Liver (tissue), 9 donors: Measurements from ENCODE around the gene MPP3. TPM values are rescaled to one million over a fixed set of nuclear protein-coding genes. Genes with fewer than 3 reads are reported as not detected.
A peak's percentile ranks its signal among the peaks of the same experiment; 100 is the strongest.

Experiments
- DNase-seq: peaks from one replicate; pipeline ENCODE4 v3.0.0-alpha.2; 2017; ENCODE audit warnings: low spot score
- H3K27ac ChIP-seq, 2 donors: one replicate each; pipeline ENCODE4 v1.7.0; 2013; ENCODE audit warnings: inconsistent platforms in 2 of 2, low read length in 2 of 2, control low read depth in 1 of 2, low read depth in 1 of 2, mild to moderate bottlenecking in 1 of 2
- H3K27me3 ChIP-seq, 4 donors: one replicate each; pipeline versions ENCODE4 v1.6.1 to v1.7.0; 2013; ENCODE audit warnings: low read length in 3 of 4, inconsistent platforms in 1 of 4, mild to moderate bottlenecking in 1 of 4, moderate library complexity in 1 of 4; ENCODE audit not compliant: control insufficient read depth in 4 of 4, insufficient read depth in 4 of 4
- H3K36me3 ChIP-seq, 4 donors: one replicate each; pipeline versions ENCODE4 v1.6.1 to v1.7.0; 2013; ENCODE audit warnings: low read length in 3 of 4, mild to moderate bottlenecking in 3 of 4, low read depth in 1 of 4, moderate library complexity in 1 of 4; ENCODE audit not compliant: control insufficient read depth in 4 of 4, insufficient read depth in 3 of 4
- H3K4me1 ChIP-seq, 4 donors: one replicate each; pipeline versions ENCODE4 v1.6.1 to v1.7.0; 2013; ENCODE audit warnings: low read length in 3 of 4, mild to moderate bottlenecking in 3 of 4, moderate library complexity in 1 of 4; ENCODE audit not compliant: control insufficient read depth in 4 of 4, insufficient read depth in 4 of 4
- H3K4me3 ChIP-seq, 3 donors: one replicate each; pipeline versions ENCODE4 v1.6.1 to v1.7.0; 2013; ENCODE audit warnings: low read length in 3 of 3, control low read depth in 1 of 3, low read depth in 1 of 3, mild to moderate bottlenecking in 1 of 3
- H3K9ac ChIP-seq, 2 donors: one replicate each; pipeline ENCODE4 v1.7.0; 2013; ENCODE audit warnings: low read length in 2 of 2, mild to moderate bottlenecking in 2 of 2, moderate library complexity in 2 of 2, control low read depth in 1 of 2, low read depth in 1 of 2
- H3K9me3 ChIP-seq, 4 donors: one replicate each; pipeline versions ENCODE4 v1.6.1 to v1.7.0; 2013; ENCODE audit warnings: low read length in 3 of 4; ENCODE audit not compliant: control insufficient read depth in 4 of 4
- ATF3 ChIP-seq: IDR thresholded peaks from 2 replicates; pipeline ENCODE4 v1.6.1; 2016; ENCODE audit warnings: antibody characterized with exemption
- CTCF ChIP-seq: fragments of 150-350 bp; IDR thresholded peaks from 2 replicates; pipeline ENCODE4 v1.5.1; 2017; ENCODE audit warnings: improper control_type of control experiment, low read depth, low read length; ENCODE audit not compliant: missing input control
- EGR1 ChIP-seq, 2 donors: IDR thresholded peaks; 2 replicates each; pipeline ENCODE4 v1.6.1; 2016 to 2018; ENCODE audit warnings: antibody characterized with exemption in 2 of 2, low read depth in 2 of 2
- FOXA1 ChIP-seq: IDR thresholded peaks from 2 replicates; pipeline ENCODE4 v1.6.1; 2016; ENCODE audit warnings: antibody characterized with exemption
- FOXA2 ChIP-seq: IDR thresholded peaks from 2 replicates; pipeline ENCODE4 v1.6.1; 2016; ENCODE audit warnings: antibody characterized with exemption
- GABPA ChIP-seq, 2 donors: IDR thresholded peaks in 1 of 2; conservative IDR thresholded peaks in 1 of 2; 2 replicates each; pipeline ENCODE4 v1.6.1; 2016; ENCODE audit warnings: antibody characterized with exemption in 2 of 2, mild to moderate bottlenecking in 1 of 2, moderate library complexity in 1 of 2
- HNF4A ChIP-seq, 2 donors: conservative IDR thresholded peaks; 2 replicates each; pipeline ENCODE4 v1.6.1; 2016; ENCODE audit warnings: antibody characterized with exemption in 2 of 2, mild to moderate bottlenecking in 2 of 2
- HNF4G ChIP-seq: IDR thresholded peaks from 2 replicates; pipeline ENCODE4 v1.6.1; 2016; ENCODE audit warnings: antibody characterized with exemption
- JUND ChIP-seq, 2 donors: IDR thresholded peaks; 2 replicates each; pipeline ENCODE4 v1.6.1; 2016; ENCODE audit warnings: antibody characterized with exemption in 2 of 2
- MAX ChIP-seq: IDR thresholded peaks from 2 replicates; pipeline ENCODE4 v1.6.1; 2016; ENCODE audit warnings: antibody characterized with exemption
- NR2F2 ChIP-seq: IDR thresholded peaks from 2 replicates; pipeline ENCODE4 v1.6.1; 2016; ENCODE audit warnings: antibody characterized with exemption
- RAD21 ChIP-seq, 2 donors: IDR thresholded peaks; 2 replicates each; pipeline ENCODE4 v1.6.1; 2016; ENCODE audit warnings: antibody characterized with exemption in 2 of 2, mild to moderate bottlenecking in 2 of 2
- REST ChIP-seq: IDR thresholded peaks from 2 replicates; pipeline ENCODE4 v1.6.1; 2016; ENCODE audit warnings: antibody characterized with exemption, mild to moderate bottlenecking
- RXRA ChIP-seq, 2 donors: IDR thresholded peaks; 2 replicates each; pipeline ENCODE4 v1.6.1; 2017 to 2018; ENCODE audit warnings: antibody characterized with exemption in 2 of 2, mild to moderate bottlenecking in 1 of 2
- SP1 ChIP-seq: IDR thresholded peaks from 2 replicates; pipeline ENCODE4 v1.6.1; 2018; ENCODE audit warnings: antibody characterized with exemption, mild to moderate bottlenecking
- TAF1 ChIP-seq: conservative IDR thresholded peaks from 2 replicates; pipeline ENCODE4 v1.6.1; 2016; ENCODE audit warnings: antibody characterized with exemption, mild to moderate bottlenecking
- YY1 ChIP-seq: IDR thresholded peaks from 2 replicates; pipeline ENCODE4 v1.6.1; 2016; ENCODE audit warnings: antibody characterized with exemption, mild to moderate bottlenecking
- ZBTB33 ChIP-seq: IDR thresholded peaks from 2 replicates; pipeline ENCODE4 v1.6.1; 2016; ENCODE audit warnings: antibody characterized with exemption
- WGBS: extraction: QIAGEN DNeasy Blood & Tissue Kit; methylation state at CpG from one replicate; pipeline ENCODE4 v1.1.7; 2013; 5-methylcytosine and 5-hydroxymethylcytosine counted together
- polyA plus RNA-seq, 2 donors: library from polyadenylated mRNA; stranded (reverse) in 1 of 2; unstranded in 1 of 2; fragments of 200-250 nt in 1 of 2; fragments of >200 nt in 1 of 2; fragmentation: Nextera tagmentation in 1 of 2; extraction: Ambion mirVana in 1 of 2; gene quantifications; one replicate each; pipeline versions ENCODE4 v1.2.1 to v1.2.3, GENCODE V29; 2013 to 2015
- total RNA-seq, 2 donors: library from RNA; depleted of rRNA; stranded (reverse); fragments of >200 nt; gene quantifications; one replicate each; pipeline ENCODE4 v1.2.3, GENCODE V29; 2014
- donor health status: healthy.
- donor health status: healthy.
- donor health status: healthy.
- donor health status: healthy.
- donor health status: healthy.

The MPP3 gene
- total and polyA plus RNA-seq, 4 donors, result 0.23 to 1.3 (median 0.72) TPM

GRCh38 chr17:43766413-43767052 lies 66.4 kb downstream of the MPP3 start:
- no peak overlapping the region for H3K4me3 ChIP-seq
- TF ChIP-seq TAF1 (no peak), CTCF (peak; percentile 61), RAD21 (IDR thresholded peaks at IDR 0.05) (peak; percentile 45 to 78)
- H3K4me1 ChIP-seq, result peaks cover 2 to 26% (median 11%) of the 10 kb centered on the region in 4 donors
- no peak overlapping the region for H3K9ac ChIP-seq
- H3K9me3 ChIP-seq, result no peaks in the 10 kb centered on the region
- peaks cover 0 to 32% (median 20%) of the 10 kb centered on the region in 4 donors for H3K36me3 ChIP-seq
- 73% methylated on average over 7 of the region's 7 CpGs for WGBS
- no peaks in the 10 kb centered on the region for H3K27me3 ChIP-seq
- no peak overlapping the region for H3K27ac ChIP-seq
- peak; percentile 56 for DNase-seq

GRCh38 chr17:43760254-43760852 lies 72.6 kb downstream of the MPP3 start:
- DNase-seq, result peak; percentile 87
- TF ChIP-seq FOXA2 (no peak), FOXA1 (peak; percentile 7), JUND (IDR thresholded peaks at IDR 0.05) (no peak), HNF4A (conservative IDR thresholded peaks at IDR 0.05) (peak in 1 of 2 donors; percentile 23), RAD21 (IDR thresholded peaks at IDR 0.05) (peak; percentile 100), ATF3 (no peak), SP1 (no peak), REST (no peak), GABPA (IDR thresholded peaks at IDR 0.05 in 1 of 2, conservative IDR thresholded peaks at IDR 0.05 in 1 of 2) (no peak), RXRA (IDR thresholded peaks at IDR 0.05) (peak in 1 of 2 donors; percentile 19), HNF4G (no peak), TAF1 (no peak), MAX (no peak), CTCF (peak; percentile 100), ZBTB33 (no peak), YY1 (no peak), EGR1 (IDR thresholded peaks at IDR 0.05; ENCODE audit: low read depth in 2 of 2) (no peak), NR2F2 (no peak)
- H3K9me3 ChIP-seq, result no peaks in the 10 kb centered on the region
- peaks cover 0 to 5% (median 0%) of the 10 kb centered on the region in 4 donors for H3K36me3 ChIP-seq
- no peak overlapping the region for H3K27ac ChIP-seq
- no peak overlapping the region for H3K9ac ChIP-seq
- WGBS, result 8% methylated on average over 10 of the region's 10 CpGs
- no peak overlapping the region for H3K4me3 ChIP-seq
- peaks cover 0 to 5% (median under 1%) of the 10 kb centered on the region in 4 donors for H3K27me3 ChIP-seq
- peaks cover under 1 to 4% (median 2%) of the 10 kb centered on the region in 4 donors for H3K4me1 ChIP-seq
